Loucy (cell line): ENCODE measurements around the gene MRPS34.

Experiments used
- H2AFZ ChIP-seq: fragments of 200-600 bp; sonication (generic); 2 replicates; pipeline ENCODE4 v1.6.0; 2016; ENCODE audit warnings: antibody characterized with exemption, mild to moderate bottlenecking, low read length, moderate library complexity
- H3F3A ChIP-seq: fragments of 200-600 bp; 2 replicates; pipeline ENCODE4 v1.6.0; 2016; ENCODE audit warnings: antibody characterized with exemption, low read depth, mild to moderate bottlenecking
- H3K27me3 ChIP-seq: fragments of 200-600 bp; sonication (generic); 2 replicates; pipeline ENCODE4 v1.6.1; 2014; ENCODE audit warnings: low read length, mild to moderate bottlenecking; ENCODE audit not compliant: insufficient read depth, poor library complexity, severe bottlenecking
- H3K36me3 ChIP-seq: fragments of 200-600 bp; sonication (generic); 2 replicates; pipeline ENCODE4 v1.6.1; 2016; ENCODE audit warnings: low read length; ENCODE audit not compliant: insufficient read depth
- H3K4me1 ChIP-seq: fragments of 200-600 bp; sonication (generic); 2 replicates; pipeline ENCODE4 v1.5.1; 2014; ENCODE audit warnings: low read length, mild to moderate bottlenecking; ENCODE audit not compliant: insufficient read depth, poor library complexity, severe bottlenecking
- H3K4me2 ChIP-seq: fragments of 200-600 bp; sonication (generic); 2 replicates; pipeline ENCODE4 v1.6.0; 2014; ENCODE audit warnings: antibody characterized with exemption, low read length, low read depth, mild to moderate bottlenecking; ENCODE audit not compliant: poor library complexity, severe bottlenecking
- H3K4me3 ChIP-seq: fragments of 200-600 bp; sonication (generic); 2 replicates; pipeline ENCODE4 v1.5.1; 2014; ENCODE audit warnings: low read length, mild to moderate bottlenecking, mixed read lengths; ENCODE audit not compliant: poor library complexity, severe bottlenecking
- H3K79me2 ChIP-seq: fragments of 200-600 bp; sonication (generic); 2 replicates; pipeline ENCODE4 v1.6.1; 2014; ENCODE audit warnings: low read length; ENCODE audit not compliant: insufficient read depth
- H3K9ac ChIP-seq: fragments of 200-600 bp; sonication (generic); 2 replicates; pipeline ENCODE4 v1.6.0; 2014; ENCODE audit warnings: mild to moderate bottlenecking, low read depth, low read length, moderate library complexity; ENCODE audit not compliant: poor library complexity, severe bottlenecking
- H3K9me2 ChIP-seq: fragments of 200-600 bp; sonication (generic); replicated peaks from 2 replicates; pipeline ENCODE4 v1.6.1; 2016; ENCODE audit warnings: low read depth, low read length, mixed read lengths
- H3K9me3 ChIP-seq: fragments of 200-600 bp; sonication (generic); 2 replicates; pipeline ENCODE4 v1.6.1; 2014; ENCODE audit warnings: mild to moderate bottlenecking, antibody characterized with exemption, low read length, low read depth; ENCODE audit not compliant: insufficient read depth
- H4K20me1 ChIP-seq: fragments of 200-600 bp; sonication (generic); 2 replicates; pipeline ENCODE4 v1.6.0; 2014; ENCODE audit warnings: antibody characterized with exemption, low read length, mild to moderate bottlenecking; ENCODE audit not compliant: insufficient read depth, poor library complexity, severe bottlenecking
- CTCF ChIP-seq: fragments of 200-600 bp; sonication (generic); conservative IDR thresholded peaks from 2 replicates; pipeline ENCODE4 v1.5.1; 2014; ENCODE audit warnings: mild to moderate bottlenecking, antibody characterized with exemption, low read length
- EZH2phosphoT487 ChIP-seq: fragments of 200-600 bp; IDR thresholded peaks from 2 replicates; pipeline ENCODE4 v1.6.1; 2018; ENCODE audit warnings: antibody characterized with exemption, mild to moderate bottlenecking, moderate library complexity, borderline replicate concordance

MRPS34 gene

GRCh38 chr16:1770328-1771187 lies 2.4 kb downstream of the MRPS34 start:
- Histone ChIP-seq H3K79me2 (peaks cover 23% of the 10 kb centered on the region; the same call in 1 of the 2 replicates), H3F3A (no peaks in the 10 kb centered on the region), H3K9me3 (no peaks in the 10 kb centered on the region), H4K20me1 (peaks cover 10% of the 10 kb centered on the region), H3K4me1 (no peaks in the 10 kb centered on the region), H3K4me3 (peak overlapping the region; percentile 95), H3K36me3 (no peaks in the 10 kb centered on the region), H3K27me3 (no peaks in the 10 kb centered on the region), H3K9me2 (no peaks in the 10 kb centered on the region), H3K9ac (peak overlapping the region; percentile 86), H2AFZ (no peak overlapping the region), H3K4me2 (peak overlapping the region; percentile 85)
- no peak for TF ChIP-seq EZH2phosphoT487
- TF ChIP-seq CTCF: no peak

- no peak overlapping the region for H3K4me3 ChIP-seq
- no peak for TF ChIP-seq CTCF
- no peak for TF ChIP-seq EZH2phosphoT487
These were observed 3.3 kb downstream of the MRPS34 start for GRCh38 chr16:1769402-1770300.

GRCh38 chr16:1768767-1769401 lies 4.0 kb downstream of the MRPS34 start:
- Histone ChIP-seq H3K9ac (no peak overlapping the region), H3K4me1 (no peaks in the 10 kb centered on the region), H3K36me3 (no peaks in the 10 kb centered on the region), H3K9me2 (no peaks in the 10 kb centered on the region), H3K79me2 (peaks cover 14% of the 10 kb centered on the region; the same call in 1 of the 2 replicates), H3K4me2 (no peak overlapping the region), H3K27me3 (no peaks in the 10 kb centered on the region), H4K20me1 (peaks cover 4% of the 10 kb centered on the region), H2AFZ (no peak overlapping the region), H3K9me3 (no peaks in the 10 kb centered on the region), H3K4me3 (no peak overlapping the region), H3F3A (no peaks in the 10 kb centered on the region)
- TF ChIP-seq EZH2phosphoT487 (no peak), CTCF (no peak)

More at GRCh38 chr16:1769402-1770300, 3.3 kb downstream of the MRPS34 start:
- Histone ChIP-seq H3K4me2 (no peak overlapping the region), H3K9me2 (no peaks in the 10 kb centered on the region), H3K79me2 (peaks cover 22% of the 10 kb centered on the region; the same call in 1 of the 2 replicates), H3K27me3 (no peaks in the 10 kb centered on the region), H3K4me1 (no peaks in the 10 kb centered on the region), H3K36me3 (no peaks in the 10 kb centered on the region), H2AFZ (no peak overlapping the region), H4K20me1 (peaks cover 10% of the 10 kb centered on the region), H3K9me3 (no peaks in the 10 kb centered on the region), H3F3A (no peaks in the 10 kb centered on the region), H3K9ac (no peak overlapping the region)
